Uterus (tissue), 2 donors: ENCODE measurements around the gene NSUN6.

Source experiments
- CTCF ChIP-seq, 4 experiments: fragments of 200-600 bp in 2 of 4; fragments of 450-650 bp in 2 of 4; sonication (generic) in 2 of 4; IDR thresholded peaks; one replicate each; pipeline ENCODE4 v1.5.1; 2016 to 2019; ENCODE audit warnings: antibody characterized with exemption in 4 of 4, mild to moderate bottlenecking in 2 of 4, moderate library complexity in 1 of 4
- POLR2A ChIP-seq, 2 donors: fragments of 450-650 bp; IDR thresholded peaks; one replicate each; pipeline ENCODE4 v1.6.1; 2016; ENCODE audit warnings: antibody characterized with exemption in 2 of 2, mild to moderate bottlenecking in 1 of 2, moderate library complexity in 1 of 2

GRCh38 chr10:18533896-18534295 lies 117.5 kb downstream of the NSUN6 start:
- TF ChIP-seq POLR2A (IDR thresholded peaks at IDR 0.05): no peak
- no peak for TF ChIP-seq CTCF (IDR thresholded peaks at IDR 0.05)
